ENCODE measurements around the gene CLASRP.

The CLASRP gene

GRCh38 chr19:45041125-45041524 lies 2.3 kb downstream of the CLASRP start:
- H3K4me3 ChIP-seq (ENCODE audit: low read depth, low read length) = no peak overlapping the region
- no peak for TF ChIP-seq CTCF (IDR thresholded peaks at IDR 0.05; ENCODE audit: low read depth, low read length)

GRCh38 chr19:45045671-45046353 lies 7.0 kb downstream of the CLASRP start:
- TF ChIP-seq CTCF (IDR thresholded peaks at IDR 0.05; ENCODE audit: low read depth, low read length) = no peak
- no peak overlapping the region for H3K4me3 ChIP-seq (ENCODE audit: low read depth, low read length)

- H3K4me3 ChIP-seq (ENCODE audit: low read depth, low read length) = no peak overlapping the region
Observed at GRCh38 chr19:45046355-45046754, 7.5 kb downstream of the CLASRP start.

GRCh38 chr19:45047188-45047797 lies 8.4 kb downstream of the CLASRP start:
- TF ChIP-seq CTCF (IDR thresholded peaks at IDR 0.05; ENCODE audit: low read depth, low read length) = no peak
- H3K4me3 ChIP-seq (ENCODE audit: low read depth, low read length) = no peak overlapping the region

More at GRCh38 chr19:45046355-45046754, 7.5 kb downstream of the CLASRP start:
- no peak for TF ChIP-seq CTCF (IDR thresholded peaks at IDR 0.05; ENCODE audit: low read depth, low read length)

GRCh38 chr19:45049073-45049736 lies 10.4 kb downstream of the CLASRP start:
- no peak for TF ChIP-seq CTCF (IDR thresholded peaks at IDR 0.05; ENCODE audit: low read depth, low read length)
- no peak overlapping the region for H3K4me3 ChIP-seq (ENCODE audit: low read depth, low read length)

GRCh38 chr19:45050036-45050435 lies 11.2 kb downstream of the CLASRP start:
- H3K4me3 ChIP-seq (ENCODE audit: low read depth, low read length) = no peak overlapping the region
- TF ChIP-seq CTCF (IDR thresholded peaks at IDR 0.05; ENCODE audit: low read depth, low read length) = no peak
